HUES6 (cell line): ENCODE results near the gene RNPS1.
A peak's percentile ranks its signal among the peaks of the same experiment; 100 is the strongest.

ENCODE experiments used
- H3K27ac ChIP-seq: 2 replicates; pipeline ENCODE4 v1.7.0; 2013; ENCODE audit warnings: low read depth, mild to moderate bottlenecking, low read length, inconsistent platforms
- H3K27me3 ChIP-seq: 2 replicates; pipeline ENCODE4 v1.6.1; 2013; ENCODE audit warnings: low read length; ENCODE audit not compliant: control insufficient read depth, insufficient read depth
- H3K36me3 ChIP-seq: 2 replicates; pipeline ENCODE4 v1.6.1; 2013; ENCODE audit warnings: low read length; ENCODE audit not compliant: control insufficient read depth, insufficient read depth
- H3K4me1 ChIP-seq: 2 replicates; pipeline ENCODE4 v1.6.1; 2013; ENCODE audit warnings: low read length; ENCODE audit not compliant: control insufficient read depth, insufficient read depth
- H3K4me3 ChIP-seq: 2 replicates; pipeline ENCODE4 v1.5.1; 2013; ENCODE audit warnings: low read depth, low read length
- H3K9ac ChIP-seq: one replicate; pipeline ENCODE4 v1.6.1; 2013; ENCODE audit warnings: mild to moderate bottlenecking, low read length
- H3K9me3 ChIP-seq: 2 replicates; pipeline ENCODE4 v1.6.1; 2013; ENCODE audit warnings: low read depth, low read length; ENCODE audit not compliant: control insufficient read depth, insufficient read depth

The RNPS1 gene, protein sequence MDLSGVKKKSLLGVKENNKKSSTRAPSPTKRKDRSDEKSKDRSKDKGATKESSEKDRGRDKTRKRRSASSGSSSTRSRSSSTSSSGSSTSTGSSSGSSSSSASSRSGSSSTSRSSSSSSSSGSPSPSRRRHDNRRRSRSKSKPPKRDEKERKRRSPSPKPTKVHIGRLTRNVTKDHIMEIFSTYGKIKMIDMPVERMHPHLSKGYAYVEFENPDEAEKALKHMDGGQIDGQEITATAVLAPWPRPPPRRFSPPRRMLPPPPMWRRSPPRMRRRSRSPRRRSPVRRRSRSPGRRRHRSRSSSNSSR

DNA sequence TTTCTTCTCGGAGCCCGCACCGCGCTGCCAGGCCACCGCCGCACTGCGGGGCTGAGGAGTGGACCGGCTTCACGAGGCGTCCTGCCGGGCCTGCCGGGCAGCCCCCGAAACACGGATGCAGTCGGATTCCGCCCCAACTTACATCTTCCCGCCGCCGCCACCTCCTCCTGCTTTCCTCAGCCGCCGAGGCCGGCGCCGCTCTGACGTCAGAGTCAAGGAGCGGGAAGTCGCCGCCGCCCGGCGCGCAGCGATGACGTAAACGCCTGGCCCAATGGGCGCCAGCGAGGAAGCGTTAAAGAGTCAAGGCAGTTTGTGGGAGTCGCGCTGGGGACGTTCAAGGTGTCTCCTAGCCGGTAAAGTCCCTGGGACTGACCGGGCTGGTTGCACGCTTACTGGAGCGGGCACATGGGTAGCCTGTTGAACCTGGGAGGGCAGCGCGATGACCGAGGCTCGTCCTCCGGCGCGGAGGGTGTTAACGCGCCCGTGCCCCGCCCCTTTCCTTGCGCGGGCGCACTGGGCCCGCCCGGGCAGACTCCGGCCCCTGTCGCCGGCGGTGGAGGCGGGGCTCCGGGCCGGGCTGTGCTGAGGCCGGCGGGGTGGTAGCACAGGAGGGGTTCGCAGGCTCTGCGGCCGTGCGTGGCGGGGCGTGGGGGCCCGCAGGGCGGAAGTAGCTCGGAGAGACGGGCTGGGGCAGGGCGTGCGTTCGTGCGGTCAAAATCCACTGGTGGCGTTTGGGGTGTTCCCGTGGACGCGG, at the start of gene RNPS1:
RNPS1 (minus strand) TSS at position 214 of the 754 bp plus-strand sequence. CDS start 3,483 bp downstream, outside the sequence.
- H3K27me3 ChIP-seq: no peaks in the 10 kb centered on the region
- peak within 1 kb of the TSS; percentile 93 for H3K9ac ChIP-seq
- peak within 1 kb of the TSS; percentile 94 for H3K4me3 ChIP-seq
- H3K36me3 ChIP-seq: peaks cover 26% of the 10 kb centered on the region
- H3K27ac ChIP-seq: peak within 1 kb of the TSS; percentile 96
- H3K4me1 ChIP-seq: peaks cover 7% of the 10 kb centered on the region; the same call in 1 of the 2 replicates
- no peaks in the 10 kb centered on the region for H3K9me3 ChIP-seq

DNA sequence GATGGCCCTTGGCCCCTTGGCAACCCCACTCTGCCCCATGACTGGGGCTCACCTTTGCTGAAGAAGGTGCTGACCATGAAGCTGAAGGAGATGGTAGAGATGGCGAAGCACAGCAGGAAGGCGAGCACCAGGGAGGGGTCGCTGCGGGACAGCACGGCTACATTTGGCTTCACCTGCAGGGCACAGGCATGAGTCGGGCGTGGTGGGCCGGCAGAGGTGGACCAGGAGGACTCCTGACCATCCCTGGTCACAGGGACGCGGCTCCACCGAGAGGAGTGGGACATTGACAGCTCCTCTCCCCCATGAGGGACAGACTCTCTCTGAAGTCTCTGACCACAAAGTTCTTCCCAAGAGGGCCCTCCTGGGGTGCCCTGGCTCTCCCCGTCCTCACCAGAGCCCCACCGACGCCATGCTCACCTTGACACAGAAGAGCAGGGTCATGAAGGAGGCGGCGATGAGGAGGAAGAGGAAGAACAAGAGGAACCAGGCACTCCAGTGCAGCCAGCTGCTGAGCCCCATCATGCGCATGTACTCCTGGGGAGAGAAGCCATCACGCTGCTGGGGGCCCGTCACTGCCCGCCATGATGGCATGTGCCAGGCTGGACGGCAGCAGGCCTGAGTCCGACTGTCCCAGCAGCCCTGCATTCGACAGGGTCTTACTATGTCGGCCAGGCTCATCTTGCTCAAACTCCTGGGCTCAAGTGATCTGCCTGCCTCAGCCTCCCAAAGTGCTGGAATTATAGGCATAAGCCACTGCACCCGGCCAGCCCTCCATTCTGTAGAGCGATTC, 49.5 kb upstream of the RNPS1 start:
- no peak overlapping the region for H3K27ac ChIP-seq
- H3K36me3 ChIP-seq: no peaks in the 10 kb centered on the region
- no peaks in the 10 kb centered on the region for H3K27me3 ChIP-seq
- no peak overlapping the region for H3K9ac ChIP-seq
- H3K4me3 ChIP-seq: no peak overlapping the region
- H3K9me3 ChIP-seq: no peaks in the 10 kb centered on the region
- no peaks in the 10 kb centered on the region for H3K4me1 ChIP-seq

DNA sequence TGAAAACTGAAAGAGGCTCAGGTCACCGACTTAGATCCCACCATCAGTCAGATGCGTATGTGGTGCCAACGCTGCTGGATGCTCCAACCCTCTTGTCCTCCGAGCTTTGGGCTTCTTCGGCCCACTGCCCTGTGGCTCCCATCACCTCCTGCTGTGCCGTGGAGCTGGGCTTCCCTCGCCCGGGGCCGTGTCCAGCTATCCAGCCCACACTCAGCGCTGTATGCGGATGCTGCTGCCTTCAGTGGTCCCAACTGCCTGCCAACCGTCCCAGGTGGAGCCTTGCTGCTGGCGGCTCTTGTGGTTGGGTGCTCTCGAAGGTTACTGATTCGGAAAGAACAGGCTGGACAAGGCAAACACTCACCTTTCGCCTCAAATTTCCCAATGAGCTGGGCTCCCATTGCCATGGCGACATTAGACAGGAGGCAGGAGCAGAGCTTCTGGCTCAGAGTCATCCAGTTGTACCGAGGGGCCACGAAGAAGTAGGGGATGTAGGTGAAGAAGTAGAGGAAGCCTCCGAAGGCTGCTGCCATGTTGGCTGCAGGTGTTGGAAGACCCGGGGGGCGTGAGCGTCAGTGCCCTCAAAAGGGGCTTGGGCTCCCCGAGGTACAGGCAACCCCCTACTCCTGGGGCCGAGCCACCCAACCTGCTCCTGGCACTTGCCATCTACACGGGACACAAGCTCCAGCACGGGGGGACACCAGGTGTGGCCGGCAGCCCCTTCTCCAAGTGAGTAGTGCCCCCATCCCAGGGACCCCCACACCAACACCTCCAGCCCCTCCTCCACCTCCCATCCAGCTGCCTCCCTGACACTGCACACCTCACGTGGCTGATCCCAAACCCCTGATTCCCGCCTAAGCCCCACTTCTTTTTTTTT, 40.4 kb upstream of the RNPS1 start:
- no peaks in the 10 kb centered on the region for H3K4me1 ChIP-seq
- no peaks in the 10 kb centered on the region for H3K27me3 ChIP-seq
- no peak overlapping the region for H3K9ac ChIP-seq
- no peaks in the 10 kb centered on the region for H3K9me3 ChIP-seq
- no peaks in the 10 kb centered on the region for H3K36me3 ChIP-seq
- no peak overlapping the region for H3K4me3 ChIP-seq
- H3K27ac ChIP-seq: no peak overlapping the region

DNA sequence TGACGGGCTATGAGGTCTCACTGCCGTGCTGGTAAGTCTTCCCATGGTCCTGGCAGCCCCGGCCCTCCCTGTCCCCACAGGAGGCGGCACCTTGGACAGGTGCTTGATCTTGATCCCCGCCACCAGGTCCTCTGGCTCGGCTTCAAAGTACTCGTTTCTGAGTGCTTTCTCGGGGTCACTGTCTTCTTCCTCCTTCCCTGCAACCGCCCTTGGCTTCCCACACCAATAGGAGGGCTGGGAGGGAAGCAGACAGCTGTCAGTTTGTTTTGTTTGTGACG, 31.9 kb upstream of the RNPS1 start:
- H3K4me3 ChIP-seq: no peak overlapping the region
- H3K36me3 ChIP-seq: no peaks in the 10 kb centered on the region
- H3K9ac ChIP-seq: no peak overlapping the region
- no peak overlapping the region for H3K27ac ChIP-seq
- no peaks in the 10 kb centered on the region for H3K27me3 ChIP-seq
- H3K4me1 ChIP-seq: no peaks in the 10 kb centered on the region
- no peaks in the 10 kb centered on the region for H3K9me3 ChIP-seq

DNA sequence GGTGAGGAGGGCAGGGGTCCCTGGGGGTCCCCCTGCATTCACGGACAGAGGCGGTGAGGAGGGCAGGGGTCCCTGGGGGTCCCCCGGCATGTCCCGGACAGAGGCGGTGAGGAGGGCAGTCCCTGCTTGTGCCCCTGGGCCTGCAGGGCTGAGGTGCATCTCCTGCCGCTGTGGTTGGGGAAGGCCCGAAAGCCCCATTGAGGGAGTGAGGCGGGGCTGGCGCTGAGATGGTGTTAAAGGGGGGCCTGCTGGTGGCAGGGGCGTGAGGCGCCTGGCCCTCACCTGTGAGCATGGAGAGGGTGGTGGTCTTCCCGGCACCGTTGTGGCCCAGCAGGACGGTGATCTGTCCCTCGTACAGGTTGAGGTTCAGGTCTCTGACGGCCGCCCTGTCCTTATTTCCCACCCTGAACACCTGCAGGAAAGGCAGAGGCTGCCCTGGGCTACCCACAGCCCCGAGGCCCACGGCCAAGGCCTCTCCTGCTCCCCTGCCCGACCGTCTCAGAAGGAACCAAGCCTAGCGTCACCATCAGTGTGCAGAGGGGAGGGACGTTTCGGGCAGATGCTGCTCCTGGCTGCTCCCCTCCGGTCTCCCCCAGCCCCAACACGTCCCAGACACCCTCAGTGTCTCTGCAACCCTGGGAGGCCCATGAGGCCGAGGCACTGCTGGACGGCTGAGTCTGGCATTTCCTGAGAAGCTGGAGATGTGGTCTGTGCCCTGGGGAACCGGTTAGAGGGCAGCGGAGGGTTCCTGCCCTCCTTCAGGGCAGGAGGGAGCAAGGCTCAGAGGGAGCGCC, 31.4 kb upstream of the RNPS1 start:
- H3K4me3 ChIP-seq: no peak overlapping the region
- H3K36me3 ChIP-seq: no peaks in the 10 kb centered on the region
- no peaks in the 10 kb centered on the region for H3K27me3 ChIP-seq
- no peak overlapping the region for H3K9ac ChIP-seq
- H3K9me3 ChIP-seq: no peaks in the 10 kb centered on the region
- H3K4me1 ChIP-seq: no peaks in the 10 kb centered on the region
- no peak overlapping the region for H3K27ac ChIP-seq

DNA sequence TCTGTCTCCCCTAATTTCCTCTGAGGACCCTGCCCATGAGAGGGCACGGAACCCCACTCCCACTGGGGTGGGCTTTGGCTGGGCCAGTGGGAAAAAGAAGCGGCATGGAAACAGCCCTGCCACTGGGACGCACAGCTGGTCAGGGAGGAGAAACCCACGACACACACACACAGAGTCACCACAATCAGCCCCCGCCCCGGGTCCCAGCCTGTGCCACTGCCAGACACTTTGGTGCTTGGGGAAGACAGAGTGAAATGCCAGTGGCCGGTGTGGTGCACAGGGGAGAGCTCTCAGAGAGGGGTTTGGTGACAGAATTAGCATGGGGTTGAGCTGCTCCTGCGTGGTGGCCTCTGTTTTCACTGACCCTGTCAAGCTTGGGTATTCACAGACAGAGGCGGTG, 30.7 kb upstream of the RNPS1 start:
- Histone ChIP-seq H3K9me3 (no peaks in the 10 kb centered on the region), H3K4me3 (no peak overlapping the region), H3K27ac (no peak overlapping the region), H3K9ac (no peak overlapping the region), H3K4me1 (no peaks in the 10 kb centered on the region), H3K36me3 (no peaks in the 10 kb centered on the region), H3K27me3 (no peaks in the 10 kb centered on the region)

DNA sequence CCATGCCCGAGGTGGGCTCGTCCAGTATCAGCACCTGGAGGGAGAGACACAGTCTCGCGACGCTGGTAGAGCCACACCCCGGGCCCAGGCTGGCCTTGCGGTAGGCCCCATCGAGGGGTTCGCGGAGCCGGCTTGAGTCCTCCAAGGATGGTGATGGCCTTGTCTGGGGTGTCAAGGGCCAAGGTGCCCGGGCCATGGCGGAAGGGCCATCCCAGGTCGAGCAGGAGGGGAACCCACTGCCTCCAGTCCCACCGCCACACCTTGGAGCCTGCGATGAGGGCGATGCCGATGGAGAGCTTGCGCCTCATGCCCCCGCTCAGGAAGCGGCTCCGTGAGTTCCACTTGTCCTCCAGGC, 29.6 kb upstream of the RNPS1 start:
- Histone ChIP-seq H3K4me1 (no peaks in the 10 kb centered on the region), H3K9me3 (no peaks in the 10 kb centered on the region), H3K4me3 (no peak overlapping the region), H3K27ac (no peak overlapping the region), H3K36me3 (no peaks in the 10 kb centered on the region), H3K27me3 (no peaks in the 10 kb centered on the region), H3K9ac (no peak overlapping the region)

DNA sequence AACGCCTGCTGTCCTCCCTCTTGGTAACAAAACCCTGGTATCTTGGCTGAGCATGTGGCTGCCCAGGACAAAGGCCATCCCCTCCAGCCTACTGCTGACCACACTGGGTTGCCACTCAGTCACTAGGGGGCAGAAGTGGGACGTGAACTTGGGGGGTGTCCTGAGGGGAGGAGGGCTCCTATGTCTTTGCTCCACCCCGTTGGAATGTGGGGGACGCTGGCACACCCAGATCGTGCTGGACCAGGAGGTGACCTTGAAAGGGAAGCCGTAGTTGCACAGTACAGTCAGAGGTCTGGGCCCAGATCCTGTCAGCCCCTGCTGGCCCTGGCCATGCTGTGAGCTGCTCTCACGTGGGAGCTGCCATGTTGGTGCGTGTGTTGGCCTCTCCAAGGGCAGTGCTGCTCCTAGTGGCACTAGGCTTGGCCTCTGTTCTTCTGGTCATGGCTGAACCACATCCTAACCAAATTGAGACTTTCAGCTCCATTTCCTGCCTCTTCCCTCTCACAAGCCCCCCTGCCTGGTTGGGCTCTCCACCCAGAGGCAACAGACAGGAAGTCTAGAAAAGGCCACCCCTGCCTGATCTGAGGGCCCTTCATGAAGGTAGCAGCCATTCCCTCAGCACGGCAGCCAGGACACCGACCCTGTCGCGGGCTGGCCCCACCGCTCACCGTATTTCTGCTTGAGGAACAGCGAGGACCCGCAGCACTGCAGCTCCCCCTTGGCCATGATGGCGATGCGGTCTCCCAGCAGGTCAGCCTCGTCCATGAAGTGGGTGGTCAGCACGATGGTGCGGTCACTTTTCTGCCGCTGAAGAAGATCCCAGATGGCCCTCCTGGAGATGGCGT, 29.0 kb upstream of the RNPS1 start:
- H3K4me1 ChIP-seq: no peaks in the 10 kb centered on the region
- H3K36me3 ChIP-seq: no peaks in the 10 kb centered on the region
- H3K27ac ChIP-seq: no peak overlapping the region
- H3K9ac ChIP-seq: no peak overlapping the region
- no peak overlapping the region for H3K4me3 ChIP-seq
- H3K27me3 ChIP-seq: no peaks in the 10 kb centered on the region
- no peaks in the 10 kb centered on the region for H3K9me3 ChIP-seq

DNA sequence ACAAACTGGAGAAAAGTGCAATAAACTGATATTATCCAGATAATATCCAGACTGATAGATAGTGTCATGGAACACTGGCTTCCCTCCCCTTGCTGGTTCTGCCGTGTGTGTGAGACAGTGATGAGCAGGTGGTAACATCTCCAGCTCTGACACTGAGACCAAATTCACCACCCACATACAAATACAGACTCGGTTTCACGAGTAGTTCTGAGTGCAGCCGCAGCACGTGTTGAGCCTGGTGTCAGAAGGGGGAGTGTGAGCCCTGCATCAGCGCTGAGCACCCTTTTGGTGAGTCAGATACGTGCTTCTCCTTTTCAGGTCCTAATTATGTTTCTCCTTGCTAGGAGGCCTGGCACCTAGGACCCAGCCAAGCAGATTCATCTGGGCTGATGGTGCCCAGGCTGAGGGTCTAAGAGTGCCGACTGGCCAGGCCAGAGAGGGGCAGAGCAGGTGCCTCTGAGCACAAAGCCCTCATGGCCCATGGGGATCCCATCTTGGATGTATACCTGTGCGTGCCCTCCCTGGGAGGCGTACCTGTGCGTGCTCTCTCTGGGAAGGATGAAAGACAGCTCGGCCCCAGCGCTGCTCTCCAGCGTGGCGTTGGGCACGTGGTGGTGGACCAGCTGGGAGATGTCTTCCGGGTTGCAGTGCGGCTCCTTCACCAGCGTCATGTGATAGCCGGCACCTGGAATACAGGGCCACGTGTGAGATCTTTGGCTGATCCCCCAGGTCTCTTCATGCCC, 27.3 kb upstream of the RNPS1 start:
- no peaks in the 10 kb centered on the region for H3K9me3 ChIP-seq
- H3K27me3 ChIP-seq: no peaks in the 10 kb centered on the region
- H3K9ac ChIP-seq: no peak overlapping the region
- no peaks in the 10 kb centered on the region for H3K4me1 ChIP-seq
- H3K36me3 ChIP-seq: no peaks in the 10 kb centered on the region
- no peak overlapping the region for H3K4me3 ChIP-seq
- H3K27ac ChIP-seq: no peak overlapping the region
